ENCODE measurements around the gene LYRM4. TPM values are rescaled to one million over a fixed set of nuclear protein-coding genes. Genes with fewer than 3 reads are reported as not detected.

Gene LYRM4
- total RNA-seq, 1 donor from 2014 or later, result 26.2 TPM

GRCh38 chr6:5250451-5250850 is 10.3 kb downstream of the LYRM4 start:
- DNase-seq (no peak), ATAC-seq (ENCODE audit: poor library complexity) (no peak)
- intact Hi-C loops (cut with DNase I), result no loop called here

- no peak for DNase-seq
- intact Hi-C loops (cut with DNase I), result no loop called here
- ATAC-seq (ENCODE audit: poor library complexity), result no peak
Measured at GRCh38 chr6:5249451-5250122, 11.2 kb downstream of the LYRM4 start.

- DNase-seq, result no peak
- intact Hi-C loops (cut with DNase I), result no loop called here
- ATAC-seq (ENCODE audit: poor library complexity), result no peak
Measured at GRCh38 chr6:5248302-5249098, 12.2 kb downstream of the LYRM4 start.

- ATAC-seq (ENCODE audit: poor library complexity) (no peak), DNase-seq (no peak)
- intact Hi-C loops (cut with DNase I), result no loop called here
Measured at GRCh38 chr6:5247201-5247600, 13.5 kb downstream of the LYRM4 start.

- intact Hi-C loops (cut with DNase I), result no loop called here
- DNase-seq (no peak), ATAC-seq (ENCODE audit: poor library complexity) (no peak)
Measured at GRCh38 chr6:5246141-5247097, 14.3 kb downstream of the LYRM4 start.

- intact Hi-C loops (cut with DNase I), result no loop called here
- no peak for DNase-seq
- ATAC-seq (ENCODE audit: poor library complexity), result no peak
Measured at GRCh38 chr6:5243069-5243468, 17.7 kb downstream of the LYRM4 start.

- DNase-seq (no peak), ATAC-seq (ENCODE audit: poor library complexity) (no peak)
- intact Hi-C loops (cut with DNase I), result no loop called here
Measured at GRCh38 chr6:5241252-5241651, 19.5 kb downstream of the LYRM4 start.

- intact Hi-C loops (cut with DNase I), result no loop called here
- ATAC-seq (ENCODE audit: poor library complexity) (no peak), DNase-seq (no peak)
Measured at GRCh38 chr6:5238336-5238735, 22.4 kb downstream of the LYRM4 start.

- no peak for ATAC-seq (ENCODE audit: poor library complexity)
Measured at GRCh38 chr6:5237805-5238204, 22.9 kb downstream of the LYRM4 start.

GRCh38 chr6:5235830-5236229 is 24.9 kb downstream of the LYRM4 start:
- DNase-seq (no peak), ATAC-seq (ENCODE audit: poor library complexity) (no peak)
- intact Hi-C loops (cut with DNase I), result no loop called here

More at GRCh38 chr6:5237805-5238204, 22.9 kb downstream of the LYRM4 start:
- intact Hi-C loops (cut with DNase I), result no loop called here
- no peak for DNase-seq

GRCh38 chr6:5234874-5235273 is 25.9 kb downstream of the LYRM4 start:
- no peak for DNase-seq
- ATAC-seq (ENCODE audit: poor library complexity), result no peak
- intact Hi-C loops (cut with DNase I), result no loop called here

- ATAC-seq (ENCODE audit: poor library complexity) (no peak), DNase-seq (no peak)
- intact Hi-C loops (cut with DNase I), result no loop called here
Measured at GRCh38 chr6:5231289-5231688, 29.5 kb downstream of the LYRM4 start.

- ATAC-seq (ENCODE audit: poor library complexity) (no peak), DNase-seq (no peak)
- intact Hi-C loops (cut with DNase I), result no loop called here
Measured at GRCh38 chr6:5230081-5230480, 30.7 kb downstream of the LYRM4 start.

- DNase-seq (no peak), ATAC-seq (ENCODE audit: poor library complexity) (no peak)
- intact Hi-C loops (cut with DNase I), result no loop called here
Measured at GRCh38 chr6:5229356-5229755, 31.4 kb downstream of the LYRM4 start.

GRCh38 chr6:5223309-5223708 is 37.4 kb downstream of the LYRM4 start:
- peak; percentile 66 for ATAC-seq (ENCODE audit: poor library complexity)
- intact Hi-C loops (cut with DNase I), result no loop called here
- DNase-seq, result no peak

GRCh38 chr6:5220443-5220842 is 40.3 kb downstream of the LYRM4 start:
- intact Hi-C loops (cut with DNase I), result no loop called here
- ATAC-seq (ENCODE audit: poor library complexity) (no peak), DNase-seq (no peak)

- DNase-seq, result no peak
- intact Hi-C loops (cut with DNase I), result loop anchor here (10.0 kb wide), 1 partner anchor 74 kb away; no protein-coding TSS in a partner anchor
Measured at GRCh38 chr6:5219011-5219691, 41.6 kb downstream of the LYRM4 start.

GRCh38 chr6:5217356-5217755 is 43.4 kb downstream of the LYRM4 start:
- ATAC-seq (ENCODE audit: poor library complexity) (no peak), DNase-seq (no peak)
- intact Hi-C loops (cut with DNase I), result loop anchor here (10.0 kb wide), 1 partner anchor 73 kb away; no protein-coding TSS in a partner anchor

More at GRCh38 chr6:5219011-5219691, 41.6 kb downstream of the LYRM4 start:
- ATAC-seq (ENCODE audit: poor library complexity), result no peak

All from Right ventricle myocardium superior (tissue), 1 donor.